GM12872 (cell line): ENCODE results near the gene PADI6.

ENCODE experiments used
- CTCF ChIP-seq: IDR thresholded peaks from 3 replicates; pipeline ENCODE4 v1.5.1; 2011; ENCODE audit warnings: low read depth, mild to moderate bottlenecking, low read length, moderate library complexity; ENCODE audit not compliant: insufficient read depth

The PADI6 gene

DNA sequence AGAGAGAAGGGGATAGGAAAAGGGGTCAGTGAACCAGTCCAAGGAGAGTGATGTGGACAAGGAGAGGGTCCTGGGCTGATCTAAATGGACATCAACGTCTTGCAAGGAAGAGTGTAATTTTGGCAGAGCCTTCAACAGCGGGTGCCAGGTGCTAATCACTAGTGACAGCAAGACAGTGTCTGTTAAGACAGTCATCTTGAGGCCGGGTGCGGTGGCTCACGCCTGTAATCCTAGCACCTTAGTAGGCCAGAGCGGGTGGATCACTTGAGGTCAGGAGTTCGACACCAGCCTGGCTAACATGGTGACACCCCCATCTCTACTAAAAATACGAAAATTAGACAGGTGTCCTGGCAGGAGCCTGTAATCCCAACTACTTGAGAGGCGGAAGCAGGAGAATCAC lies 12.2 kb upstream of the PADI6 start:
- TF ChIP-seq CTCF: no peak

DNA sequence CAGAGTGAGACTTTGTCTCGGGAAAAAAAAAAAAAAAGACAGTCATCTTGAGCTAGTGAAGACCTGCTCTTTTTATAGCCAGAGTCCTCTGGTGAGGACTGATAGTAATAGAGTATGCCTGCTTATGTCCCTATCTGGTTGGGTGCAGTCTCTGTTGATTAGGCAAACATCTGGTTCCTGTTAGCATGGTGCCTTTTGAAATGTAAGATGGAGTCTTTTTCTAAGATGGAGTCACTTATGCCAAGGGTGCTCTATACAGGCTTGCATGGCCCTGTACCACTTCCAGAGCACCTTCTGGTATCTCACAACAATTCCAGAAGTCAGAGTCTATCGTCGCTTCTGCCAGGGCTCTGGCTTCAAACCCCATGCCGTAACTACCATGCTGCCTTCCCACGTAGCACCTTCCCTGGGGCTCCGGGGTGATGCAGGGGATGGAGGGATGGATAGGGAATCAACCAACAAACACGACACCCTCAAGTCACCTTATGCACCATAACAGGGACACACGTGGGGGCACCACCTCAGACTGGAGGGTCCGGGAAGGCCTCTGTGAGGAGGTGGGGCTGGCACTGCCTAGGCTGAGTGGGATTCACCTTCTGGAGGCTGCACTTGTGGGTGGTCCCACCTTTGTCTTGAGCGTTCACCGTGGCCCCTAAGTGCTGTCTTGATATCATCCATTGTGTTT lies 11.6 kb upstream of the PADI6 start:
- no peak for TF ChIP-seq CTCF

GRCh38 chr1:17361687-17362086 lies 10.3 kb upstream of the PADI6 start:
- no peak for TF ChIP-seq CTCF

- no peak for TF ChIP-seq CTCF
Observed at GRCh38 chr1:17363351-17363750, 8.6 kb upstream of the PADI6 start.

- no peak for TF ChIP-seq CTCF
Observed at GRCh38 chr1:17363771-17364170, 8.2 kb upstream of the PADI6 start.

GRCh38 chr1:17365293-17365692 lies 6.7 kb upstream of the PADI6 start:
- no peak for TF ChIP-seq CTCF

GRCh38 chr1:17369466-17369865 lies 2.5 kb upstream of the PADI6 start:
- TF ChIP-seq CTCF: no peak
